Measurements from ENCODE around the gene DGAT2. TPM values are rescaled to one million over a fixed set of nuclear protein-coding genes. Genes with fewer than 3 reads are reported as not detected.

The DGAT2 gene
- total RNA-seq, 1 experiment from 2014 or later, result 1.6 TPM

DNA sequence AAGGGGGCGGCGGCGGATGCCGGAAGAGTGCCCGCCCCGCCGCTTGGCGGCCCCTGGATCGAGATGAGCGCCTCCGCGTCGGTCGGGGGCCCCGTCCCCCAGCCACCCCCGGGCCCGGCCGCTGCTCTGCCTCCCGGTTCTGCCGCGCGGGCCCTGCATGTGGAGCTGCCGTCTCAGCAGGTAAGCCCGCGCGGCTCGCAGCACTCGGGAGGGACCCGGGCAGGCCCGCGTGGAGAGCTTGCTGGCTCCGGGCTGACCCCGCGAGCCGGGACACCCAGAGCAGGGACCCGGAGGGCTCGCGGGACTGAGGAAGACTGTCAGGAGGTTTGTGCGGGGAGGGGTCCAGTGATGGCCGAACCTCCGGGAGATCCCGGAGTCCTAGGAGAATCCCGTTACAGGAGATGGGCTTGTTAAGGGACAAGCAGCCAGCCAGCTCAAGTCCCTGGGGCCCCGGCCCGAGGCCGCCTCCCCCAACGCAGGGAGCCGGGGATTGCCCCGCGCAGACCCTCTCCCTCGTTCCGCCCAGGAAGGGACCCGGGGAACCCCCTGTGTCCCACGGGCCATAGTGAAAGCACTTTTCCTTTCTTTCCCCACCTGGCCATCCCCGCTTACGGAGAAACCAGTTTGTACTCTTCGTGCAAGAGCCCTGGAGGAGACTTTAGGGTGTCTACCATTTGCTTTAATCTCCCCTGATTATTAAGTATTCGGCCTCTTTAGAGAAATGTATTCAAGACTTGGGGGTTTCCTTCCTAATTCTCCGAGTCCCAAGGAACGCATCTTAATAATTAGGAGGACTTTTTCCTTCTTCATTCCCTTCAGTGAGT is 47.0 kb downstream of the DGAT2 start (continued):
- TF ChIP-seq ETV6 (CRISPR knock-in tag; IDR thresholded peaks at IDR 0.05), result peak; percentile 68

- ChIA-PET CTCF (interaction anchor here (0.7 to 0.9 kb wide), 2 partner anchors 51 to 335 kb away, joined by 3 read pairs; no protein-coding TSS in a partner anchor), POLR2A (no interaction called here)
- ATAC-seq, result no peak
- no peaks in the 10 kb centered on the region for H3K27me3 Mint-ChIP-seq (ENCODE audit: low read depth)
- DNase-seq (ENCODE audit: low spot score), result no peak
- no peak for TF ChIP-seq ZNF396 (CRISPR knock-in tag; IDR thresholded peaks at IDR 0.05; ENCODE audit: borderline replicate concordance)
- TF ChIP-seq SOX15 (CRISPR knock-in tag; IDR thresholded peaks at IDR 0.05), result no peak
- TF ChIP-seq GRHL2 (CRISPR knock-in tag; IDR thresholded peaks at IDR 0.05; ENCODE audit: insufficient replicate concordance, severe bottlenecking), result no peak
- no peak for TF ChIP-seq NR3C1 (CRISPR knock-in tag; conservative IDR thresholded peaks at IDR 0.05; ENCODE audit: low read depth)
- no peak for TF ChIP-seq ATF1 (CRISPR knock-in tag; IDR thresholded peaks at IDR 0.05)
- TF ChIP-seq ZNF416 (CRISPR knock-in tag; IDR thresholded peaks at IDR 0.05), result no peak
- TF ChIP-seq, protein P1, sequence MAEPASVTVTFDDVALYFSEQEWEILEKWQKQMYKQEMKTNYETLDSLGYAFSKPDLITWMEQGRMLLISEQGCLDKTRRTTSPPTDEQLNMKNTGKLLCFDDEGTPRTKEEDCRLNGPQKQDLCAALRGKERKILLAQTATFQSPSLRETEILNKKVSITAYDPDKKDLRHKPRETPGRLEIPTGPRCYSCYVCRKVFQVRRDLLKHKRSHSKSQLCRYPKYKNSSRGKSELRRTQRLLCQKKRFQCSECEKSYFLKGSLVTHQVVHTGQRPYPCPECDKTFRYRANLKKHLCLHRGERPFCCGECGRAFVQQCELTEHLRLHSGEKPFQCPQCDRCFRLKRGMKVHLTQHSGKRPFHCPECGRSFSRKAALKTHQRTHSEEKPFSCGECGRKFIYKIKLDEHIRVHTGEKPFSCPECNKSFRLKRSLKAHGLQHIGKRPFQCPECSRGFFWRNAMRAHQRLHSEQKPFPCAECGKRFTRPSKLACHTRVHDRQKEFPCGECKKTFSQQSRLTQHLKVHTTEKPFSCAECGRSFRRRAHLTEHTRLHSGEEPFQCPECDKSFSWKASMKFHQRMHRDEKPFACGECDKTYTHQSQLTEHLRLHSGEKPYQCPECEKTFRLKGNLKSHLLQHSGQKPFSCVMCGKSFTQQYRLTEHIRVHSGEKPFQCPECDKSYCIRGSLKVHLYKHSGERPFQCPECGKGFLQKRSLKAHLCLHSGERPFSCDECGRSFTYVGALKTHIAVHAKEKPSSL (CRISPR knock-in tag; conservative IDR thresholded peaks at IDR 0.05), result no peak
- TF ChIP-seq, protein P2, sequence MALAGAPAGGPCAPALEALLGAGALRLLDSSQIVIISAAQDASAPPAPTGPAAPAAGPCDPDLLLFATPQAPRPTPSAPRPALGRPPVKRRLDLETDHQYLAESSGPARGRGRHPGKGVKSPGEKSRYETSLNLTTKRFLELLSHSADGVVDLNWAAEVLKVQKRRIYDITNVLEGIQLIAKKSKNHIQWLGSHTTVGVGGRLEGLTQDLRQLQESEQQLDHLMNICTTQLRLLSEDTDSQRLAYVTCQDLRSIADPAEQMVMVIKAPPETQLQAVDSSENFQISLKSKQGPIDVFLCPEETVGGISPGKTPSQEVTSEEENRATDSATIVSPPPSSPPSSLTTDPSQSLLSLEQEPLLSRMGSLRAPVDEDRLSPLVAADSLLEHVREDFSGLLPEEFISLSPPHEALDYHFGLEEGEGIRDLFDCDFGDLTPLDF (CRISPR knock-in tag; IDR thresholded peaks at IDR 0.05), result no peak
- no peak for TF ChIP-seq RORB (CRISPR knock-in tag; IDR thresholded peaks at IDR 0.05)
- TF ChIP-seq, protein P3, sequence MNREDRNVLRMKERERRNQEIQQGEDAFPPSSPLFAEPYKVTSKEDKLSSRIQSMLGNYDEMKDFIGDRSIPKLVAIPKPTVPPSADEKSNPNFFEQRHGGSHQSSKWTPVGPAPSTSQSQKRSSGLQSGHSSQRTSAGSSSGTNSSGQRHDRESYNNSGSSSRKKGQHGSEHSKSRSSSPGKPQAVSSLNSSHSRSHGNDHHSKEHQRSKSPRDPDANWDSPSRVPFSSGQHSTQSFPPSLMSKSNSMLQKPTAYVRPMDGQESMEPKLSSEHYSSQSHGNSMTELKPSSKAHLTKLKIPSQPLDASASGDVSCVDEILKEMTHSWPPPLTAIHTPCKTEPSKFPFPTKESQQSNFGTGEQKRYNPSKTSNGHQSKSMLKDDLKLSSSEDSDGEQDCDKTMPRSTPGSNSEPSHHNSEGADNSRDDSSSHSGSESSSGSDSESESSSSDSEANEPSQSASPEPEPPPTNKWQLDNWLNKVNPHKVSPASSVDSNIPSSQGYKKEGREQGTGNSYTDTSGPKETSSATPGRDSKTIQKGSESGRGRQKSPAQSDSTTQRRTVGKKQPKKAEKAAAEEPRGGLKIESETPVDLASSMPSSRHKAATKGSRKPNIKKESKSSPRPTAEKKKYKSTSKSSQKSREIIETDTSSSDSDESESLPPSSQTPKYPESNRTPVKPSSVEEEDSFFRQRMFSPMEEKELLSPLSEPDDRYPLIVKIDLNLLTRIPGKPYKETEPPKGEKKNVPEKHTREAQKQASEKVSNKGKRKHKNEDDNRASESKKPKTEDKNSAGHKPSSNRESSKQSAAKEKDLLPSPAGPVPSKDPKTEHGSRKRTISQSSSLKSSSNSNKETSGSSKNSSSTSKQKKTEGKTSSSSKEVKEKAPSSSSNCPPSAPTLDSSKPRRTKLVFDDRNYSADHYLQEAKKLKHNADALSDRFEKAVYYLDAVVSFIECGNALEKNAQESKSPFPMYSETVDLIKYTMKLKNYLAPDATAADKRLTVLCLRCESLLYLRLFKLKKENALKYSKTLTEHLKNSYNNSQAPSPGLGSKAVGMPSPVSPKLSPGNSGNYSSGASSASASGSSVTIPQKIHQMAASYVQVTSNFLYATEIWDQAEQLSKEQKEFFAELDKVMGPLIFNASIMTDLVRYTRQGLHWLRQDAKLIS (CRISPR knock-in tag; IDR thresholded peaks at IDR 0.05; ENCODE audit: borderline replicate concordance), result no peak
- no peak for TF ChIP-seq EMX1 (CRISPR knock-in tag; IDR thresholded peaks at IDR 0.05)
- TF ChIP-seq NR1H2 (CRISPR knock-in tag; IDR thresholded peaks at IDR 0.05), result no peak
- no peak for TF ChIP-seq CBFB (CRISPR knock-in tag; IDR thresholded peaks at IDR 0.05; ENCODE audit: low read depth)
- no peak for TF ChIP-seq E2F4 (CRISPR knock-in tag; IDR thresholded peaks at IDR 0.05; ENCODE audit: borderline replicate concordance, low read depth)
- TF ChIP-seq, protein P4, sequence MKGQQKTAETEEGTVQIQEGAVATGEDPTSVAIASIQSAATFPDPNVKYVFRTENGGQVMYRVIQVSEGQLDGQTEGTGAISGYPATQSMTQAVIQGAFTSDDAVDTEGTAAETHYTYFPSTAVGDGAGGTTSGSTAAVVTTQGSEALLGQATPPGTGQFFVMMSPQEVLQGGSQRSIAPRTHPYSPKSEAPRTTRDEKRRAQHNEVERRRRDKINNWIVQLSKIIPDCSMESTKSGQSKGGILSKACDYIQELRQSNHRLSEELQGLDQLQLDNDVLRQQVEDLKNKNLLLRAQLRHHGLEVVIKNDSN (CRISPR knock-in tag; IDR thresholded peaks at IDR 0.05), result no peak
- TF ChIP-seq ZBTB43 (CRISPR knock-in tag; IDR thresholded peaks at IDR 0.05), result no peak
- no peak for TF ChIP-seq OVOL2 (CRISPR knock-in tag; IDR thresholded peaks at IDR 0.05; ENCODE audit: borderline replicate concordance)
- no peaks in the 10 kb centered on the region for H3K36me3 Mint-ChIP-seq
- H3K9me3 Mint-ChIP-seq, result no peaks in the 10 kb centered on the region
- peaks cover 18% of the 10 kb centered on the region for H3K4me1 Mint-ChIP-seq
- no peak overlapping the region for H3K27ac Mint-ChIP-seq
- no peak overlapping the region for H3K4me3 Mint-ChIP-seq
Observed at GRCh38 chr11:75816561-75817239, 48.1 kb downstream of the DGAT2 start.

Measured in WTC11 (cell line).